HG03139 (cell line): ENCODE measurements around the gene HOXC12.

ENCODE experiments used
- ATAC-seq: cut with Tn5 transposase; IDR thresholded peaks from one replicate; pipeline ENCODE4 v1.9.1; 2021; ENCODE audit not compliant: unreplicated experiment

Gene HOXC12

GRCh38 chr12:53995002-53995377 is 40.3 kb downstream of the HOXC12 start:
- no peak for ATAC-seq

DNA sequence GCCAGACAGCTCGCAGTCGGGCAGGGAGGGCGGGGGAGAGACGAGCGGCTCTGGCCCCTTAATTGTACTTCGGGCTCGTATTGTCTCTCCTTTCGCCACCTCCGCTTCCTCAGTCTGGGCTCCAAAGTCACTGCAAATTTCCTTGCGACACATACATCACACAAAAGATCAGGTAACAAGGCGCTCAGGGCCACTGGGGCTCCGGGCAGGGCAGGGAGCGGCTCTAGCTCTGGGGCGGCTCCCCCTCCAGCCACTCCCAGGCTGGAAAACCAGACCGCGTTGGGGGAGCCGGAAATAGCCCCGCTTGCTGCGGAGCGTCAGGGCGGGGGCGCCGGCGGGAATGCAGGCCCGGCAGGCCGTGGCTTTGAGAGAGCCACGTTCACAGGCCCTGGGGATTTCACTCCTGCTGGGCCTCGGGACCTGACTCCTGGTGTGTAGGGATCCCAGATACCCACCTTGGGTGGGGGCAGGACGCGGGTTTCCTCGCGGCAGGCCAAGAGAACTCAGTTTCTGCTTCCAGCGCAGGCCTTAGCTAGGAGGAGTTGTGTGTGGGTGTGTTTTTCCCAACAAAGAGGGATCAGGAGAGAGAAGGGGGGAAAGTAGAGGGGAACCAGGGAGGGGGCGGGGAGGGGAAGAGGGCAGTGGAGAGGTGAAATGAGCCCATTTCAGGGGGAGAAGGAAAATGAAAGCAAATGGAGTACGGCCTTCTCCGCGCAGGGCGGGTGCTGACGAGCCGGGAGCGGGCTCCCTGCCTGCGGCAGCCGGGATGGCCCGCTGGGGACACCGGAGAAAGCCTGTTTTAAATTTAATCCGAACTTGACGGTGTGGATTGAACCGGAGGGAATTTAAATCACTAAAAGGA is 40.9 kb downstream of the HOXC12 start:
- no peak for ATAC-seq

- ATAC-seq = no peak
Measured at GRCh38 chr12:53996240-53997203, 41.8 kb downstream of the HOXC12 start.

DNA sequence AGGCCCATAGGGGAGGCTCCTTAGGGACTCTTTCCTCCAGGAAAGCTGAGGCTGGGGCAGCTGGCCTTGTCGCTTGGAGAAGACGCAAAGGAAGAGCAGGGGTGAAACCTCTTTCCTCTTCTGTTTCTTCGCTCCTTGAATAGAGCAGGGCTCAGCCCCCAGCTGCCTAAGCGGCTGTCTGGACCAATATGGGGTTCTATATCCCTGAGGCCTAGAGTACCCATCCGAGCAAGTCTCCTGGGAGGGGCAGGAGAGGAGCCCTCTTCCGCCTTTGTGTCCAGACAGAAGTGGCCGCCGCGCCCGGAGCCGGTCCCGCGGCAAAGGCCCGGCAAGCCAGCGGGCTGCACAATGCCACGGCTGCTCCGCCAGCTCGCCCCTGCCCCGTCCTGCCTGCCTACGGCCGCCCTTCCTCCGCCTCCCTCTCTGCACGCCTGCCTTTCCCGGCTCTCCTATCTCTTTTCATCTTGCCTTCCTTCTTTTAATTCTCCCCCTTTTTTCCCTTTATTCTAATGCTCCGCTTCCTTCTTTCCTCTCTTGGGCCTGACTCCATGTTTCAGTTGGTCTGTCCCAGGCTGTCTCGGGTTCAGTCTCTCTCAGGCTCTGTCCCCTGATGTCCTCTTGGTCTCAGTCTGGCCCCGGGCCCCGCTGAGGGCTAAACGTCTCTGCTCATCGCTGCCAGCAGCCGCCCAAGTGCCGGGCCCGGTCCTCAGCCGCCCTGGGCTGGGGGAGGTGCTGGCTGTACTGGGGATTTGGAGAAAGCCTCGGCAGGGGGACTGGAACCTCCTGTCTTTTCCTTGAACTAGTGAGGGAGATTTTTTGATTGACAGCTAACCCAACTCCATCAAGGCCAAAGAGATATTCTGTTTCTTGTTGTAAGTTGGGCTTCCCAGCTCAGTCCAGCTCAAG is 42.8 kb downstream of the HOXC12 start:
- no peak for ATAC-seq

- no peak for ATAC-seq
Measured at GRCh38 chr12:53998110-53998899, 43.6 kb downstream of the HOXC12 start.

- no peak for ATAC-seq
Measured at GRCh38 chr12:53998900-53999236, 44.2 kb downstream of the HOXC12 start.

DNA sequence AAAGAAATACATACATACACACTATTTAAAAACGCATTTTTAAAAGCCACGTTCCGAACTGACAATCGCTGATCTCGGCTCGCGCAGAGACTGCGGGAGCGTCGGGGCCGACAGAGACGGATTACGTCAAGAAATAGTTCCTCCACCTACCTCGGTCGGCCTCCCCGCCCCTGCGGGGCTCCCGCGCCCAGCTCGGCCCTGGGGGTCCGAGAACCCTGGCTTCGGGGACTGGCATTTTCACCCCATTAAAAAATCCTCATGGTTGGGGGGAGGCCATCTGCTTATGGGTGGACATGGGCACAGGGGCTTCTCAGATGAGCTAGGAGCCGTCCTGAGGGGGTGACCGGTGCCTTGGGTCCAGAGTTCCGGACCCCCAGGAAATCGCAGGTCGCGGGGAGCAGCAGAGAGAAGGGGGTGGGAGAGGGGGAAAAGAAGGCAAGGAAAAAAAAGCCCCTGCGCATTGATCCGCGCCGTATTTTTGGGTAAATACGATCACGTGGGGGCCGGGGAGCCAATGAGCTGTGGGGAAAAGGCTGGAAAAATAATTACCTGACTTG is 44.9 kb downstream of the HOXC12 start:
- ATAC-seq = no peak

DNA sequence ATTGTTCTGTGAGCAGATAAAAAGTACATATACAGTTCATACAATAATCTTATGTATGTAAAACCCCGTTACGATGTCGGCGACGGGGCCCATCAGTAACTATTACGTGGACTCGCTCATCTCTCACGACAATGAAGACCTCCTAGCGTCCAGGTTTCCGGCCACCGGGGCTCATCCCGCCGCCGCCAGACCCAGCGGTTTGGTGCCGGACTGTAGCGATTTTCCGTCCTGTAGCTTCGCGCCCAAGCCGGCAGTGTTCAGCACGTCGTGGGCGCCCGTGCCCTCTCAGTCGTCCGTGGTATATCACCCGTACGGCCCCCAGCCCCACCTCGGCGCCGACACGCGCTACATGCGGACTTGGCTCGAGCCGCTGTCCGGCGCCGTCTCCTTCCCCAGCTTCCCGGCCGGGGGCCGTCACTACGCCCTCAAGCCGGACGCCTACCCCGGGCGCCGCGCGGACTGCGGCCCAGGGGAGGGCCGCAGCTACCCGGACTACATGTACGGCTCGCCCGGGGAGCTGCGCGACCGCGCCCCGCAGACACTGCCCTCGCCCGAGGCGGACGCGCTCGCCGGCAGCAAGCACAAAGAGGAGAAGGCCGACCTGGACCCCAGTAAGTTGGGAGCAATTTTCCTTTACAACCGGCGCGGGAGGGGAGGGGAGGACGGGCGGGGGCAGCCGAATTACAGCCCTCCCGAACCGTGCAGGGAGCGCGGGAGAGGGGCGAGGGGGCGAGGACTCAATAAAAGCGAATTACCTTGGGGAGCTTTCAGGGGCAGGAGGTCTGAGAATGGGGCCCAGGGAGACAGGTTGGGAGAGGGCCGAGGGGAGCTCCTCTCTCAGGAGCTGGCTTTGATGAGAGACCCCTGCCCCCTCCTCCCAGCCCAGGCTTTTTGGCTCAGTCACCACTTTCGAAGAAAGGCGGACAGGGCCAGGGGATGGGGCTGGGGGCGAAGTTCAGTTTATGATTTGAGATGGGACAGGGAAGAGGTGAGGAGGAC is 45.7 kb downstream of the HOXC12 start, which contains the start of gene HOXC9:
TSS of gene HOXC9 (plus strand) at position 46 of the 999 bp plus-strand sequence. CDS start at position 74, 28 bp downstream.
- no peak for ATAC-seq

GRCh38 chr12:54001283-54002187 is 46.8 kb downstream of the HOXC12 start:
- ATAC-seq = no peak

- no peak for ATAC-seq
Measured at GRCh38 chr12:54002278-54002914, 47.7 kb downstream of the HOXC12 start.

GRCh38 chr12:54002915-54003389 is 48.2 kb downstream of the HOXC12 start:
- ATAC-seq = no peak

DNA sequence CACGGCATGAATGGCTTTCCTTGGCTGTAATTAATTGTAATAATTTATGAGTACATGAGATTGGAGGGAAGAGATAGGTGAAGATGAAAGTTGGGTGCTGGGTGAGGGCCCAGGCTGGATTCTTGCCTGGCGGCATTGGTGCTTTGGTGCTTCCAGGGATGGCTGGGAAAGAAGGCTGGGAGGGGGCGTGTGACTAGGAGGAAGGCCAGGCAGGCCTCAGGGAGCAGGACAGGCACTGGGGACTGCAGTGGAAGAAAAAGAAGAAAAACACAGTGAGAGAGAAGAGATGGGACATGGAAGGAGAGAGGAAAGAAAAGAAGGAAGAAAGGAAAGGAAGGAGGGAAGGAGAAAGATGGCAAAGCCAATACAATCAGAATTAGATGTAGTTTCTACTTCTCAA is 48.9 kb downstream of the HOXC12 start:
- no peak for ATAC-seq

- ATAC-seq = no peak
Measured at GRCh38 chr12:54004063-54004840, 49.5 kb downstream of the HOXC12 start.

- no peak for ATAC-seq
Measured at GRCh38 chr12:54004841-54005530, 50.3 kb downstream of the HOXC12 start.

GRCh38 chr12:54005531-54005852 is 50.8 kb downstream of the HOXC12 start:
- ATAC-seq = no peak
